Skeletal muscle tissue (tissue), 4 donors: Measurements from ENCODE around the gene TMEM30A. TPM values are rescaled to one million over a fixed set of nuclear protein-coding genes. Genes with fewer than 3 reads are reported as not detected.

Source experiments
- H3K27ac ChIP-seq: one replicate; pipeline ENCODE4 v1.7.0; 2013; ENCODE audit warnings: mild to moderate bottlenecking, low read depth, low read length, inconsistent platforms
- H3K27me3 ChIP-seq, 3 donors: one replicate each; pipeline ENCODE4 v1.7.0; 2013; ENCODE audit warnings: low read length in 3 of 3; ENCODE audit not compliant: control insufficient read depth in 3 of 3, insufficient read depth in 3 of 3
- H3K36me3 ChIP-seq, 3 donors: one replicate each; pipeline ENCODE4 v1.7.0; 2013; ENCODE audit warnings: low read length in 3 of 3; ENCODE audit not compliant: control insufficient read depth in 3 of 3, insufficient read depth in 3 of 3
- H3K4me1 ChIP-seq, 3 donors: one replicate each; pipeline ENCODE4 v1.7.0; 2013; ENCODE audit warnings: low read length in 3 of 3, mild to moderate bottlenecking in 3 of 3; ENCODE audit not compliant: control insufficient read depth in 3 of 3, insufficient read depth in 3 of 3
- H3K4me3 ChIP-seq, 3 donors: one replicate each; pipeline ENCODE4 v1.7.0; 2013; ENCODE audit warnings: low read length in 3 of 3
- H3K9ac ChIP-seq, 3 donors: one replicate each; pipeline ENCODE4 v1.7.0; 2013; ENCODE audit warnings: low read length in 3 of 3, mild to moderate bottlenecking in 3 of 3, moderate library complexity in 2 of 3, low read depth in 1 of 3
- H3K9me3 ChIP-seq, 3 donors: one replicate each; pipeline ENCODE4 v1.7.0; 2013; ENCODE audit warnings: low read length in 3 of 3; ENCODE audit not compliant: control insufficient read depth in 3 of 3
- total RNA-seq: library from RNA; depleted of rRNA; stranded (reverse); fragments of >200 nt; gene quantifications from one replicate; pipeline ENCODE4 v1.2.3, GENCODE V29; 2014
- donor health status: Osteomylitis.

The TMEM30A gene
- total RNA-seq, 1 donor from 2014 or later, result 63.7 TPM

DNA sequence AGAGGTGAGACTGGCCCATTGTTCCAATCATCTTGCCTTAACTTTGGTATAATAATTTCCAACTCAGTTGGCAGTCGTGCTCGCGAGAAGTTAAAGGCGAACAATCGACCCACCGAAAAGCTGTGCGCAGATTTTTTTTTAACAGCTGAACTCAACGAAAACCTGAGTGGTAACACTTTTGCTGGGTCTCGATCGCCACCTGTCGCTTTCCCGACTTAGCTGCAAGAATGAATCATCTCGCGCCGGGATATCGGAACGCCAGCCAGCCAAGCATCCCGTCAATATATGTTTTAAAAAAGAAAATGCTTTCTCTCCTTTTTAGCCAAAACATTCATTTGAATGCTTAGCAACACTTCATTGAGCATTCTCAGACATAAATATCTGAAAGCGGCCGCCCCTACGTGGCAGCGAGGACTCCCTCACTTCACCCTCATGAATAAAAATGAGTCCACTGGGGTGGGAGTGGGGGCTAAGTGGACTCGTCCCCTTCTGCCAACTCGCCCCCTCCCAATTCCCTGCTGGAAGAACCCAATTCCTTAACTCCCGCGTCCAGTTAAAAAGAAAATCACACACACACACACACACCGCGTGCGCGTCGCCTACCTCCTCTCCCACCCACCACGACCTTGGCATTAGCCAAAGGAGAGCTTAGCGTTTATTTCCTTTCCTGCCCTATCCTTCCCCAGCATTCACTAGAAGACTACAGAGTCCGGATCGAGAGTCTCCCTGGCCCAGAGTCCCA lies 80.2 kb downstream of the TMEM30A start:
- H3K9me3 ChIP-seq, result no peaks in the 10 kb centered on the region
- H3K4me3 ChIP-seq, result peak overlapping the region; percentile 72 to 78 (median 74)
- peaks cover 32 to 61% (median 59%) of the 10 kb centered on the region in 3 donors for H3K27me3 ChIP-seq
- peaks cover 26 to 45% (median 35%) of the 10 kb centered on the region in 3 donors for H3K4me1 ChIP-seq
- H3K27ac ChIP-seq, result peak overlapping the region; percentile 70
- no peaks in the 10 kb centered on the region for H3K36me3 ChIP-seq
- peak overlapping the region; percentile 71 to 77 (median 73) for H3K9ac ChIP-seq

DNA sequence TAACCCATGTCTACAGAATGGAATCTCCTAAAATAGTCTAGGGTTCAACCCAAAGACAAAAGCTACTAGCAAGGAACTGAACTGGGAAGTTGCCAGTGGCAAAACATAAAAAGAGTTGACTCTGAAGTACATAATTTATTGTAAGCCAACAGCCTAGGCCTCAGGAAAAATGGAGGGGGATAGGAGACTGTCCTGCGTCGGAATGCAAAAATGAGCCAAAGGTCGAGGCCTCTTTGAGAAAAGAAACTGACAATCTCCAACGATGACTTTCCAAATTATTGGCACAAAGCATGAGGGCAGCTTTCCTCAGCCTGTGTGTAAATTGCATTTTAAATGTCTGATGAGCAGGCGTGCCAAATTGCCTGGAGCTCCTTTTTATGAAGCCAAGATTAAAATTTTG lies 80.9 kb downstream of the TMEM30A start:
- Histone ChIP-seq H3K27ac (peak overlapping the region; percentile 70), H3K4me3 (peak overlapping the region in 2 of 3 donors; percentile 2 to 74), H3K36me3 (no peaks in the 10 kb centered on the region), H3K9ac (no peak overlapping the region), H3K9me3 (no peaks in the 10 kb centered on the region), H3K4me1 (peaks cover 25 to 43% (median 34%) of the 10 kb centered on the region in 3 donors), H3K27me3 (peaks cover 32 to 59% (median 58%) of the 10 kb centered on the region in 3 donors)

Other genes with a start within 250 kb of the TMEM30A start
- 474 TPM for gene COL12A1, start 78.7 kb downstream of the TMEM30A start, total RNA-seq
- gene COX7A2, start 41.0 kb downstream of the TMEM30A start, total RNA-seq, result 280 TPM
- 19.3 TPM for gene FILIP1, start 209.0 kb upstream of the TMEM30A start, total RNA-seq